G401 (cell line): Measurements from ENCODE around the gene PDGFA. TPM values are rescaled to one million over a fixed set of nuclear protein-coding genes. Genes with fewer than 3 reads are reported as not detected.

Experiments used
- DNase-seq: peaks from one replicate; pipeline ENCODE4 v3.0.0-alpha.2; 2015; ENCODE audit warnings: low spot score
- in situ Hi-C: cut with HindIII; loops from 2 replicates; pipeline ENCODE4 v1.10.0; 2016; ENCODE audit warnings: low sequenced_read_pairs, mixed read lengths
- total RNA-seq: library from RNA; depleted of rRNA; stranded (reverse); fragments of >200 nt; shearing (Covaris generic); gene quantifications from 2 replicates; pipeline ENCODE4 v1.2.3, GENCODE V29; 2014

PDGFA gene
- total RNA-seq, 1 experiment from 2014 or later, result 0.34 TPM

DNA sequence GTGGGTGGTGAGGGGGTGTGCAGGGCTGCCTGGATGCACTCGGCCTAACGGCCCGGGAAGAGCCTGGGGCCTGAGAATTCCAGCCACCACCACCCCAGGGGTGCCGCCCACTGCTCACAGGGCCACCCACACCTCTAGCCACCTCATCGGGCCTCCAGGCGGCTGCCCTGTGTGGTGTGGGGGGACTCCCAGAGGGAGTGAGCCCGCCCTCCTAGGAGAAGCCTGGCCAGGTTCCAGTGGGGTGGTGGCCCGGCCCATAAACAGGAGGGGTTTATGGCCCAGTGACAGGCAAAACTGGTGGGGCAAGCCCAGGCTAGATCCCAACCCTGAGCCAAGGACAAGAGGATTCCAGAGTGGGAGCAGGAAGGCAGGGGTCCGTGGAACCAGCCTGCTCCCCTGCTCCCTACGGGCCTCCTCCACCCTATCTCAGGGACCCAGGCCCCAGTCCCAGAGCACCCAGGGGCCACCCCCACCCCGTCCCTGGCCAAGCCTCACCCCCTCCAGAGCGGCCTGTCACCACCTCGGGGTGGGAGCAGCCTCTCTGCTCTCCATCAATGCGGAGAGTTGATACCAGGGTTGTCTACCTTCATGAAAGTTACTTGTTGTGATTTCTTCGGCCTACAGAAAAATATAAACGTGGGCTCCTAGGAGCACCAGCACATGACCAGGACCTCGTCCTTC lies 20.2 kb upstream of the PDGFA start:
- no peak for DNase-seq
- in situ Hi-C loops, result no loop called here

DNA sequence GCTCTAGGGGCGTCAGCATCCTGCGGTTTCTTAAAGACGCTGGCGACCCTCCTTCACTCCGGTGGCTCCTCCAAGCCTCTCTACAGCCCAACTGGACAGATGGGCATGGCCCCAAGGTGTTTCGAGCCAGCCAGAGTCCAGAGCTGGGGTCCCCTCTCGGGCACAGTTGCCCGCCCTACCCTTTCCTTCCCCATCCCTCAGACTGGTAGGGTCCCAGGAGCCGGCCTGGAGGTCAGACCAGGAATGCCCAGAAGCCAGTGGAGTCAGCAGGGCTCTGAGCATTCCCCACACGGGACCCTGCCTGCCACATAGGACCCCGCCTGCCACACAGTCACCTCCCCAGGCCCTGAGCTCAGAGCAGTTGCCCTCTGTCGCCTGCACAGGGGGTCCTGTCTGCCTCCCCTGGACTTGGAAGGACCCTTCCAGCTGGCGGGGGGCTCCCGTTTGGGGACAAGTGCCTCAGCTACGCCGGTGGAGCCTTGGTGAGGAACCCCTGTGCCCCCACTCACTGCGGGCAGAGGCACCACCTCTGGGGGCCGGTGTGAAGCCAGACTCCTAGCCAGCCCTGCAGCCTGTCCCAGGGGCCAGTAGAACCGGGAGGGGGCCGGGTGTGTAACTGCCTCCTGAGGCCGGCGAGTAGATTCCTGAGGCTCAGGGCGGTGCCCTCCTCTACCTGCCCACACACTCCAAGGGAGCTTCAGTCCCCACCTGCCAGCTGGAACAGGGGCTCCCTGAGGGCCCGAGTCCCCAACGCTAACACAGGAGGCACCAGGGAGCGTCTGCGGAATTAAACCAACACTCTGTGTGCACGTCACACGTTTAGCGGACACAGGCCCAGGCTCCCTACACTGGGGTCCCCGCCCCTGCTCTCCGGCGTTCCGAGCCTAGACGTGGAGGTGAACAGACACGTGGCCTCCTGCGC lies 19.4 kb upstream of the PDGFA start:
- DNase-seq, result no peak
- in situ Hi-C loops, result no loop called here

DNA sequence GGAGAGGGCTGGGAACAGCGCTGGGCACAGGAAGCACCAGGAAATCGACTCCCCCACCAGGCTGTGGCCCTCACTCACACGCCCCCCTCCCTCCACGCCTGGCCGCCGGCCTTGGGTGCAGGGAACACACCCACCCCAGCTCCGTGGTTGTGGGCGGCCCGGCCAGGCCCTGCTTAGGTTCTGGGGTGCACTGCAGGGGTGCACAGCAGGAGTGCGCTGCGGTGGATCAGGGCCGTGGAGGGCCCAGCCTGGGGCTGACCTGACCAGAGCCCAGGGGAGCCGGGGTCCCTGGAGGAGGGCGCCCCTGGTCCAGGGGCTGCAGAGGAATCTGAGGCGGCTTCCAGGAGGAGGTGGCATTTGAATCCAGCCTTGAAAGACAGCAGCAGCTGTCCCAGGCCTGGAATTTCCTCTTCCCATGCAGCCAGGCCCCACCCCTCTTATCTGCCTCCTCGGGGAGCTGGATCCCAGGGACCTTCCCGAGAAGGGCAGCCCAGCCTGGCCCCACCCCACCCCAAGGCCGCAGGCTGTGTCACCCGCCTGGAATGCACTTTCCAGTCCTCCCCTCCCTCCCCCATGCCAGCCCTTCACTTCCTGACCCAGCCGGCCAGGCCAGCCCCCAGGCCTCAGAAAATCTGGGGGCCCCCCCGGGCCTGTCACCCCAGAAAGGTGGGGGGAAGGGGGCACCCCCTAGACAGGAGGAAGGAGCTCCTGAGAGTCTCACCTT lies 18.4 kb upstream of the PDGFA start:
- no peak for DNase-seq
- in situ Hi-C loops, result no loop called here

DNA sequence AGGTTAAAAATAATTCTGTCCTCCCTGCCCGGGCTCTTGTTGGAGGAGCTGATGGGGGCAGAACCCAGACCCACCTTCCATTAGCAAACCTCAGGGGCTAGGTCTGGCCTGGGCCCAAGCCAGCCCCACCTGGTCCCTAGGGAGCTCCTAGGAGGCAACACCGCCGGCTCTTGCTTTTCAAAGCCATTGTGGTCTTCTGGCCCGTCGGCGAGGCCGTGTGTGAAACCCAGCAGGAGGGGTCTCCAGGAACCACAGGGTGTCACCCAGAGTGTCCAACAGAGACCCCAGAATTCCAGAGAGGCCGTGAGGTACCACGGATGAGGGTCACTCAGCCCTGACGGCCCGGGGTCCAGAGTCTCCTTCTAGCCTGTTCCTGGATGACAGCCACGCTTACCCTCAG lies 16.6 kb upstream of the PDGFA start:
- in situ Hi-C loops, result no loop called here
- DNase-seq, result no peak

DNA sequence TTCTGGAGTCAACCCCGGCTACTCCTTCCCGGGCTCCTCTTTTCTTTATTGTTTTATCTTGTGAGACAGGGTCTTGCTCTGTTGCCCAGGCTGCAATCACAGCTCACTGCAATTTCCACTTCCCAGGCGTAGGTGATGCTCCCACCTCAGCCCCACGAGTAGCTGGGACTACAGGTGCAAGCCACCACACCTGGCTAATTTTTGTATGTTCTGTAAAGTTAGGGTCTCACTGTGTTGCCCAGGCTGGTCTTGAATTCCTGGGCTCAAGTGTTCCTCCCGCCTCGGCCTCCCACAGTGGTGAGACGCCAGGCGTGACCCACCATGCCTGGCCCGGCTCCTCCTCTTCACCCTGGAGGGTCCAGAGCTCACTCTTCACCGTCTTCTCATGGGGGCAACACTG lies 15.3 kb upstream of the PDGFA start:
- no peak for DNase-seq
- in situ Hi-C loops, result no loop called here

DNA sequence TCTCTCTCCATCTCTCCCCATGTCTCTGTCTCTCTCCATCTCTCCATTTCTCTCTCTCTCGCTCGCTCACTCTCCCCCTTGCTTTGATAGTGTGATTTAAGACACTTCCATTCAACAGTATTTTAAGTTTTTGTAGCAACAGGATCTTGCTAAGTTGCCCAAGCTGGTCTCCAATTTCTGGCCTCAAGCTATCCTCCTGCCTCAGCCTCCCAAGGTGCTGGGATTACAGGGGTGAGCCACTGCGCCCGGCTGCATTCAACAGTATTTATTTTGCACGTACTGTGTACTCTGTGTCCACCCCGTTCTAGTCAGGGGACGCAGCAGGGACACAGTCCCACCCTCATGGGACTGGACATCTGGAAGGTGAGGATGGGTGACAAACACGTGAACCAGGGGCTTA lies 14.4 kb upstream of the PDGFA start:
- DNase-seq, result no peak
- in situ Hi-C loops, result no loop called here

DNA sequence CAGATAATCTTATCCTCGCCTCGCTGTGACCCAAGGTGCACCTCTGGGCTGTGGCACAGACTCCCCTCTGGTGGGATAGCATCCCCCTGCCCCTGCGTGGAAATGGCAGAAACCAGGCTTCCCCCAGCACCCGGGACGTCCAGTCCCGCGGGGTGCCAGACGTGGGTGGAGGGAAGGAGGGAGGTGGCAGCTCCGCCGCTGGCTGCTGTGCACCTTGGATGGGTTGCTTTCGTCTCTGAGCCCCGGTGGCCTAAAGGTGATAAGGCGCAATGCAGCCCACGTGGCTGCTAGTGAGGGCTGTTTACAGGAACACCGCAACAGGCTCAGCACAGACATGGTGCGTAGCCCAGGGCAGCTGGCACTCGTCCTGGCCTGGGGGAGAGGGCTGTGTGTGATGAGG lies 13.6 kb upstream of the PDGFA start:
- in situ Hi-C loops, result no loop called here
- no peak for DNase-seq

DNA sequence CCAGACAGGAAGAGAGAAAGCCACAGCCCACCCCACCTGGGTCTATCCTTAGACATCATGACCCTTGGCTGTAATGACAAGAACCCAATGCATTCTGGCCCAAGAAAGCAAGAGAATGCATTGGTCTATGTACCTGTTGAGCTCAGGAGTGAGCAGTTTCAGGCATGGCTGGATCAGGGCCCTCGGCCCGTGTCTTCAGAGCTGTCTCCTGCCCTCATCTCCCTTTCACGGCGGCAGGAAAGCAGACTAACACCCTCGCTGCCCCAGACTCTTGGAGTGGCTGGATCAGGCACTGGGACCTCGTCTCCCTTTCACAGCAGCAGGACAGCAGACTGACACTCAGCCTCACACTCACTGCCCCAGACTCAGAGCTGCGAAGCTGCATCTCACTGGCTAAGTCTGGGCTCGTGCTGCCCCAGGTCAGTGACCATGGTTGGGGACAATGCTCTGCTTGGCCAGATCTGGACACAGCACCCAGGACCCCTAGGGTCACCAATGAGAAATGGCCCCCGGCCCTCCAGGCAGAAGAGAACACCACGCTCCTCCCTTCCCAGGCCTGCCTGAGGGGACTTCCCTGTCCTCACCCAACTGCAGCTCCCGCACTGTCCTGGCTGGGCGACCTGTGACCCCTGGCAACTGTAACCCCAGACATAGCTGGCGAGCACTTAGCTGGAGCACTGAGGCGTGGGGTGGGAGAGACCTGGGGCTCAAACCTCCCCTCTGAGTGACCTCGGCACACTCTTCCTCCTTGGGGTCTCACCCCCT lies 12.9 kb upstream of the PDGFA start:
- DNase-seq, result no peak
- in situ Hi-C loops, result no loop called here

DNA sequence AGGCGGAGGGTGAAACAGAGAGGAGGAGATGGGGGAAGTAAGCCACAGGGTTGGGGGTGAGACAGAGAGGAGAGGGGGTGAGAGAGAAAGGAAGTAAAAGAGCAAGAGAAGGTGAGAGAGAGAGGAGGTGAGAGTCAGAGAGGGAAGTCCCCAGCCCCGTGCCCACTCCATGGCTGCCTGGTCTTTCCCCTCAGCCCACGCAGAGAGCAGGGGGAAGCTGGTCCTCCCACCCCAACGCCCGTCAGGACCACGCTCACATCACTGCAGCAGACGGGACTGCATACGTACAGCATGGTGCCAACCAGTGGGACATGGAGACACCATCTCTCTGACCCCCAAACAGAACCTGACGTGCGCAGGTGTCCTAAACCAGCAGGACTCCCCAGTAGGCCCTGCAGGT lies 12.1 kb upstream of the PDGFA start:
- in situ Hi-C loops, result no loop called here
- DNase-seq, result no peak

DNA sequence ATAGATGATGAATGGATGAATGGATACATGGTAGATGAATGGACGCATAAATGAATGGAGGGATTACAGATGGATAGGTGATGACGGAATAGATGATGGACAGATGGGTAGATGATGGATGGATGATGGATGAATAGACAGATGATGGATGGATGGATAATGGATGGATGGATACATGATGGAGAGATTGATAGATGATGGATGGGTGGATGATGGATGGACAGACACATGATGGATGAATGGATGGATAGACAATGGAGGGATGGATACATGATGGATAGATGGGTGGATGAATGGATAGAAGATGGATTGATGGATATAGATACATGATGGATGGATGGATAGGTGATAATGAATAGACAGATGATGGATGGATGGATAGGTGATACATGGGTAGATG lies 8.8 kb upstream of the PDGFA start:
- DNase-seq, result no peak
- in situ Hi-C loops, result no loop called here

DNA sequence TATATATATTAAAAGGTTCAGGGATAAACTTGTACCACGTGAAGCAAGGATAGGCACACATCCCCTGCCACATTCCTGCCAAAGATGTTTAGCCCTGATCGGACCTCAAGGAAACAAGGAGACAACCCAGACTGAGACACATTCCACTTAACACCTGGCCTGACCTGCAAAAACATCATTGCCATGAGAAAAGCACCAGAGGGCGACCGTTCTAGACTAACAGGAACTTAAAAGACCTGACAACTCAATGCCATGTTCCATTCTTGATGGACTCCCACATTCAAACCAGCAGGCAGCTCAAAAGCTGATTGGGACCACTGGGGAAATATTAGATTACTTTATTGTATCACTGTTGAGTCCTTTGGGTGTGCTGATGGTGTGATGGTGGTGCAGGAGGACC lies 8.1 kb upstream of the PDGFA start:
- DNase-seq, result no peak
- in situ Hi-C loops, result no loop called here

DNA sequence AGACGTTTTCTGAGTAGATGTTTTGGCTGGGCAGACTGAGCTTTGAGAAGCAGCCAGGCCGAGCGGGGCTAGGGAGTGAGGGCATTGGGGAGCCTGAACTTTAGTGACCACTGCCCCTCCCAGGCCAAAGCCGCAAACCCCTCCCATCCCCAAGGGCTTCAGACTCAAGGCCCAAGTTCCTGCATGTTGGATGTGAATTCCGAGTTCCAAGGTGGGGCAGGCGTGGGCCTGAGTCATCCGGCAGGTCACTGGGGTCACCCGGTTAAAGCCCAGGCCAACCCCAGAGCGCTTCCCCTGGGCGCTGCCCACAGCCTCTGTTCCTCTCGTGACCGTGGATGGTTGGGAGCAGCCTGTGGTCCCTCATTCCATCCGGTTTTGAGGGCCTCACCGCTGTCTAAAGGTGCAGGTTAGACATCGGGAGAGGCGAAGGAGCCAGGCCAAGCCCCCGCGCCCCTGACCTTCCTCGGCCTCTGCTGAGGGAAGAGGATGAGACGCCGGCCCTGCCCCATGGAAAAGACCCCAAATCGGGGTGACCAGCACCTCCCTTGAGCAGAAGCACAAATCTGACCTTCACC lies 6.9 kb upstream of the PDGFA start:
- DNase-seq, result no peak
- in situ Hi-C loops, result no loop called here

DNA sequence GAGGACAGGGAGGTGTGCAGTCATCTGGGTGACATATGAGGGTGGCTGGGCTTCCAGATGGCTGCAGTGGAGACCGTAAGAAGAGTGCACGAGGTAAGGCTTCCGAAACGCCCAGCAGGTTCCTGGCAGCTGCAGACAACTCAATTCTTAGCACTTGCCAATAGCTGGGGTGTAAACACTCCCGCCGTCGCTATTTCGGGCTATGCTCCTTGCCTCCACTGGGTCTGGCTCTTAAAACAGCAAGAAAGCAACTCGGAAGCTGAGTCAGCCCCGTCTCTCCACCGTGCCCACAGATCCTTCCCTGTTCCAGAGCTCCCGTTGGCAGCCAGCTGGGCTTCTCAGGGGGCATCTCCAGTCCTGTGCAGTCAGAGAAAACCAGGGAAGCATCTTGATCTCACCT lies 6.1 kb upstream of the PDGFA start:
- in situ Hi-C loops, result no loop called here
- no peak for DNase-seq

DNA sequence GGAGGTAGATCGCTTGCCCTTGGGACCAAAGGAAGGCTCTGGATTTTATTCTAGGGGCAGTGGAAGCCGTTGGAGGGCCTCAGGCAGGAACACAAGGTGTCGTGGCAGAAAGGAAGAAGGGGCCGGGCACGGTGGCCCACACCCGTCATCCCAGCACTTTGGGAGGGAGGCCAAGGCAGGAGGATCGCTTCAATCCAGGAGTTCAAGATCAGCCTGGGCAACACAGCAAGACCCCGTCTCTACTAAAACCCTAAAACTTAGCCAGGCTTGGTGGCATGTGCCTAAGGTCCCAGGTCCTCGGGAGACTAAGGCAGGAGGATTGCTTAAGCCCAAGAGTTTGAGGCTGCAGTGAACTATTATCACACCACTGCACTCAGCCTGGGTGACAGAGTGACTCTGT lies 5.2 kb upstream of the PDGFA start:
- no peak for DNase-seq
- in situ Hi-C loops, result no loop called here

DNA sequence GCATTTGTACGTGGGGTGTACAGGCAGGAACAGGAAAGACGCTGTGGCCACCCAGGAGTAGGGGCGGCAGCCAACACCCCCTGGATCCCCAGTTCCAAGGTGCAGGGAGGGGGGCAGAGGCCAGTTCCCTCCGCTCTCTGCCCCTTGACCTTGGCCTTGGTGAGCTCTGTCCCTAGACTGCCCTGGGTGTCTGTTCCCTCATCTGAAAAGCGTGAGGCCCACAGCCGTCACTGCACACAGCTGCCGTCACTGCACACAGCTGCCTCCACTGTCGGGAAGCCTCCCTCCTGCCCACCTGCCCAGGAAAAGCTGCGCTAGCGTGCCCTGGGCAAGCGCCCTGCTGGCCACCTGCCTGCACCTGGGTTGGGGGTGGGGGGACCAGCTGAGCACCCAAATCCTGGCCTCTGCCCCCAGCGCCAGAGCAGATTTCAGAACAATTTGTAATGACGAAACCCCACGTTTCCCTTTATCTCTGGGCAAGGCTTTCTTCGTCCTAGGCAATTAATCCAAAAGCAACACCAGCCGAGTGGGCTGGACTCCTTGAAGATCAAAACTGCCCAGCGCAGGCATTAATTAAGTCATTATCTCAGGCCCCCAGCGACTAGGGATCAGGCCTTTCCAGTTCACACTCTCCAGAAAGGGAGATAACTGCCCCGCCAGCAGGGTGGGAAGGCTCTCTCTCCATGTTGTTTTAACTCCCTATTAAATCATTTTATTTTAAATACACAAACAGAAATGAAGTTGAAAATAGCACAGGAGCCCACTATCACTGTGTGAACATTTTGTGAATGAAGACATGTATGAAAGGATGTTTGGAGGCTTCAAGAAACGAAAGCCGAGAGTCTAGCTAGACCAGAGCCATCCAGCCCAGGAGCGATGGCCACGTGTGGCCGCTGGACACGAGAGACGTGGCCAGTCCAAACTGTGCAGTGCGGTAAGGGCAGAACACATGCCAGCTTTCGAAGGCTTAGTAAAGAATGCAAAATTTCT lies 4.0 kb upstream of the PDGFA start:
- in situ Hi-C loops, result no loop called here
- DNase-seq, result no peak

DNA sequence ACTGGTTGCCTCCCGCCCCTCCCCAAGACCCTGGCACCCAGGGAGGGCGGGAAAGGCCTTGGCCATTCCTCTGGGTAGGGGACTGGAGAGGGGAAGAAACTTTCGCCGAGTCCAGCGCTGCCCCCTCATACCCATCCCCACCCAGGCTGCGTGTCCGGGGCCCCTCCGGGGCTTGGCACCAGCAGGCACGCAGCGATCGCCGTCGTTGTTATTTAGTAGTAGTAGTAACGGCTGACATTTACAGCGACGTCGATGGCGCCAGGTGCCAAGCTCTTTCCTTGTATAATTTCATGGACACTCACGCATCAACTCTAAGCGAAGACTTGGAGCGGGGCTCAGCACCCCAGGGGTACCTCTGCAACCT lies 3.3 kb upstream of the PDGFA start:
- in situ Hi-C loops, result no loop called here
- no peak for DNase-seq

DNA sequence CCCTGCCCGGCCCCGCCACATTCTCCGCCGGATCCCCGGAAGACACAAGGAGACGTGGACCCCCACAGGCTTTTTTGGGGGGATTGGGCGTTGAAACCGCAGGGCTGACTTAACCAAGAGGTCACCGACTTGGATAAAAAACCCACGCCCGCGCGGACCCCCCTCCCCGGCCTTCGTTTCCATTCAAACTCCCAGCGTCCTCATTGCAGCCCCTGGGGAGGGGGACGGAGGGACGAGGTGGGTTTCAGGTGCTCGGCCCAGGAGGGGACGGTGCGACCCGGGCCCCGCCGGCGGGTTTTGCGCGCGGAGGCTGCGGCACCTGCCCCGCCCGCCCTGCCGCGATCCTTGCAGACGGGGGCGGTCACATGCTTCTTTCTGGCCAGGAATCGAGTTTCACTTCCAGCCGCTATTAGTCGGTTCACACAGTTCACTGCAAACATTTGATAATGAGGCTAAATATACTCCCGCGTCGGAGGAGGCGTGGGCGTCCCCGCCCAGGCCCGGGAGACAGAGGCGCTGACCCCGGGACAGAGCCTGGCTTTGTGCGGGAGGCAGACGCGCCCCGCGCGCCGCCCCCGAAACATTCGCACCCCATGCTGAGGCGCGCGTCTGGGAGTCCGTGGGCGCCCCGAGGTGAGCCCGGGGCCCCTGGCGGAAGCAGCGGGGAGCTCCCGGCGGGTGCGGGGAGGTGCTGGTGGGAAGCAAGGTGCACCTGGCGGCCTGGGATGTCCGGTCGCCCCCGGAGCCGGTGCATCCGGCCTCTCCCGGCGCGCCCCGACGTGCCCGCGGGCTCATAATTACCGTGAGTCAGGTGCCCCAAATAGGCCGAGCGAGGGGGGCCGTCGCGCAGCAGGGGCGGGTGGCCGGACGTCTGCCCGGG lies 2.7 kb upstream of the PDGFA start:
- no peak for DNase-seq
- in situ Hi-C loops, result no loop called here
